Panc1 (cell line): ENCODE measurements around the gene SLC7A11. TPM values are rescaled to one million over a fixed set of nuclear protein-coding genes. Genes with fewer than 3 reads are reported as not detected.

ENCODE experiments used
- ATAC-seq: fragments of 200-7000 bp; cut with Tn5 transposase; 2 replicates; pipeline ENCODE4 v1.9.1; 2020; ENCODE audit warnings: mild to moderate bottlenecking, moderate library complexity
- BruUV-seq: library from RNA; stranded (reverse); fragments of 400-500 nt; replicated peaks from 2 replicates; lab custom pipeline; 2021; lab: Mats Ljungman, UMichigan
- CTCF ChIA-PET: fragments of 300-600 bp; sonication (Branson Sonifier 250); formaldehyde crosslinking; loops from one replicate; lab custom pipeline; 2022; ENCODE audit warnings: antibody characterized with exemption; lab: Charles Lee
- POLR2A ChIA-PET: fragments of 300-600 bp; sonication (Branson Sonifier 250); formaldehyde crosslinking; loops from one replicate; lab custom pipeline; 2022; ENCODE audit warnings: antibody characterized with exemption; lab: Charles Lee
- DNase-seq: peaks from one replicate; pipeline ENCODE4 v3.0.0-alpha.2; 2010; ENCODE audit warnings: low read depth, low spot score
- H3K27ac ChIP-seq: 2 replicates; pipeline ENCODE4 v1.5.1; 2011; ENCODE audit warnings: mild to moderate bottlenecking, low read length, inconsistent platforms
- H3K27me3 ChIP-seq: fragments of 200-500 bp; sonication (Bioruptor generic); 2 replicates; pipeline ENCODE4 v1.6.0; 2014; ENCODE audit warnings: low read length, inconsistent platforms; ENCODE audit not compliant: control insufficient read depth, insufficient read depth
- H3K36me3 ChIP-seq: fragments of 200-500 bp; sonication (Bioruptor generic); 2 replicates; pipeline ENCODE4 v1.5.1; 2014; ENCODE audit warnings: inconsistent platforms, mild to moderate bottlenecking, low read length, moderate library complexity; ENCODE audit not compliant: control insufficient read depth, insufficient read depth
- H3K4me1 ChIP-seq: 2 replicates; pipeline ENCODE4 v1.5.1; 2011; ENCODE audit warnings: inconsistent platforms, mild to moderate bottlenecking, low read length, moderate library complexity; ENCODE audit not compliant: control insufficient read depth, insufficient read depth
- H3K4me3 ChIP-seq, 2 experiments: 2 replicates each; pipeline ENCODE4 v1.5.1; 2011 to 2012; ENCODE audit warnings: low read depth in 2 of 2, low read length in 2 of 2, mild to moderate bottlenecking in 2 of 2, inconsistent platforms in 1 of 2, moderate library complexity in 1 of 2
- H3K9me3 ChIP-seq: fragments of 200-500 bp; sonication (Bioruptor generic); 2 replicates; pipeline ENCODE4 v1.5.1; 2014; ENCODE audit warnings: low read depth, mild to moderate bottlenecking, inconsistent platforms, low read length, moderate library complexity; ENCODE audit not compliant: control insufficient read depth, insufficient read depth
- POLR2AphosphoS5 ChIP-seq: IDR thresholded peaks from 2 replicates; pipeline ENCODE4 v1.6.1; 2012; ENCODE audit warnings: mild to moderate bottlenecking, low read depth, low read length, moderate library complexity
- SIN3A ChIP-seq: IDR thresholded peaks from 2 replicates; pipeline ENCODE4 v1.6.1; 2012; ENCODE audit warnings: low read depth, mild to moderate bottlenecking, low read length, moderate library complexity, borderline replicate concordance; ENCODE audit not compliant: insufficient read depth
- TCF7L2 ChIP-seq: IDR thresholded peaks from 2 replicates; pipeline ENCODE4 v1.6.1; 2011; ENCODE audit warnings: mild to moderate bottlenecking, low read depth, low read length, inconsistent platforms
- in situ Hi-C: cut with HindIII; loops from 2 replicates; pipeline ENCODE4 v1.10.0; 2016; ENCODE audit warnings: low sequenced_read_pairs, low pct_unique_long_range_greater_than_20kb
- intact Hi-C: fragments of 100-400 bp; cut with micrococcal nuclease; formaldehyde crosslinking; loops from one replicate; pipeline ENCODE4 v1.10.0; 2022; ENCODE audit not compliant: unreplicated experiment
- total RNA-seq: library from RNA; stranded (reverse); gene quantifications from one replicate; pipeline ENCODE4 v1.2.1, GENCODE V29; 2021; ENCODE audit not compliant: unreplicated experiment
- TF ChIP-seq, protein P1 (sequence below), 2 experiments: IDR thresholded peaks; 2 replicates each; pipeline ENCODE4 v1.6.1; 2011 to 2012; ENCODE audit warnings: low read depth in 2 of 2, control low read depth in 1 of 2, low read length in 1 of 2, mild to moderate bottlenecking in 1 of 2, moderate library complexity in 1 of 2; ENCODE audit not compliant: insufficient read depth in 1 of 2
- TF ChIP-seq, protein P2 (sequence below): fragments of 450-650 bp; IDR thresholded peaks from 2 replicates; pipeline ENCODE4 v1.5.1; 2017; ENCODE audit warnings: mild to moderate bottlenecking

Gene SLC7A11
- total RNA-seq, 1 experiment from 2014 or later, result 6.4 TPM

DNA sequence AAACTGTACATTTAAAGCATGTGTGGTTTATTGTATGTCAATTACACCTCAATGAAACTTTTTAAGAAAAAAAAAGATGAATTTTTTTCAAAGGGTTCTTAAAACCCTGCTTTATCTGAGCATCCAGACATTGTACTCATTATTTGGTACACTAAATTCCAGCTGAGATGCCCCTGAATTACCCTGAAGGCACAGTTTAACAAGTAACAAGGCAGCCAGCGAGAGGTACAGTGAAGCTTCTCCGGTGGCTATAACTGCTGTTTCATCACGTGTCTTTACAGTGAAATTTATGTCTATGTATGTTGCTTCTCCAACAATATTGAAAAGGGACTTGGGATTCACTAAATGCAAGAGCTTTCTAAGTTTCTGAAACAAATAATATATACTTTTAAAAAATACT, 15.8 kb downstream of the SLC7A11 start:
- DNase-seq (no peak), ATAC-seq (no peak)
- no peak overlapping the region for H3K4me3 ChIP-seq
- in situ Hi-C loops, result no loop called here
- BruUV-seq, result no TSS peak
- no peaks in the 10 kb centered on the region for H3K27me3 ChIP-seq
- no peaks in the 10 kb centered on the region for H3K4me1 ChIP-seq
- intact Hi-C loops, result no loop called here
- H3K27ac ChIP-seq, result no peak overlapping the region
- no peaks in the 10 kb centered on the region; the same call in 1 of the 2 replicates for H3K36me3 ChIP-seq
- TF ChIP-seq, protein P1, sequence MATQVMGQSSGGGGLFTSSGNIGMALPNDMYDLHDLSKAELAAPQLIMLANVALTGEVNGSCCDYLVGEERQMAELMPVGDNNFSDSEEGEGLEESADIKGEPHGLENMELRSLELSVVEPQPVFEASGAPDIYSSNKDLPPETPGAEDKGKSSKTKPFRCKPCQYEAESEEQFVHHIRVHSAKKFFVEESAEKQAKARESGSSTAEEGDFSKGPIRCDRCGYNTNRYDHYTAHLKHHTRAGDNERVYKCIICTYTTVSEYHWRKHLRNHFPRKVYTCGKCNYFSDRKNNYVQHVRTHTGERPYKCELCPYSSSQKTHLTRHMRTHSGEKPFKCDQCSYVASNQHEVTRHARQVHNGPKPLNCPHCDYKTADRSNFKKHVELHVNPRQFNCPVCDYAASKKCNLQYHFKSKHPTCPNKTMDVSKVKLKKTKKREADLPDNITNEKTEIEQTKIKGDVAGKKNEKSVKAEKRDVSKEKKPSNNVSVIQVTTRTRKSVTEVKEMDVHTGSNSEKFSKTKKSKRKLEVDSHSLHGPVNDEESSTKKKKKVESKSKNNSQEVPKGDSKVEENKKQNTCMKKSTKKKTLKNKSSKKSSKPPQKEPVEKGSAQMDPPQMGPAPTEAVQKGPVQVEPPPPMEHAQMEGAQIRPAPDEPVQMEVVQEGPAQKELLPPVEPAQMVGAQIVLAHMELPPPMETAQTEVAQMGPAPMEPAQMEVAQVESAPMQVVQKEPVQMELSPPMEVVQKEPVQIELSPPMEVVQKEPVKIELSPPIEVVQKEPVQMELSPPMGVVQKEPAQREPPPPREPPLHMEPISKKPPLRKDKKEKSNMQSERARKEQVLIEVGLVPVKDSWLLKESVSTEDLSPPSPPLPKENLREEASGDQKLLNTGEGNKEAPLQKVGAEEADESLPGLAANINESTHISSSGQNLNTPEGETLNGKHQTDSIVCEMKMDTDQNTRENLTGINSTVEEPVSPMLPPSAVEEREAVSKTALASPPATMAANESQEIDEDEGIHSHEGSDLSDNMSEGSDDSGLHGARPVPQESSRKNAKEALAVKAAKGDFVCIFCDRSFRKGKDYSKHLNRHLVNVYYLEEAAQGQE (IDR thresholded peaks at IDR 0.05; ENCODE audit: insufficient read depth in 1 of 2, low read depth in 2 of 2, low read length in 1 of 2), result no peak
- no peak for TF ChIP-seq SIN3A
- no peak for TF ChIP-seq TCF7L2
- no peak for TF ChIP-seq POLR2AphosphoS5
- POLR2A ChIA-PET, result interaction anchor here (0.6 kb wide), 1 partner anchor 8 kb away, joined by 7 read pairs; no protein-coding TSS in a partner anchor
- H3K9me3 ChIP-seq, result no peaks in the 10 kb centered on the region
- CTCF ChIA-PET, result no interaction called here

DNA sequence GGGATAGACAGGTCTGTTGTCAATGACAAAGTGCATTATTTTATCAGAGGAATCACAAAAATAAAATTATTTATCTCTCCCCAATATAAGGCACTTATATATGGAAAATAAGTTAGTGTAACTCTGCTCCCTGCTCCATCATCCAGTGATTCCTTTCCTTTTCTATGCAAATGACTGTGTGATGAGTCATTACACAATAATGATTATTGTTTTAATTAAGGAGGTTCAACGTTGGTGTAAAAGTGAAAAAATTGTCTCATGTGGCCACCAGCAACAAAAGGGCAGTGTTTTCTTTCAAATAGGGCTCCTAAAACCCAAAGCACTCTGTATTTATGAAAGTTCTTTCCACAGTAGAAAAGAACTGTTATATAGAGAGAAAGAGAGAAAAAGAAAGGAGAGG, 16.7 kb downstream of the SLC7A11 start:
- Histone ChIP-seq H3K9me3 (no peaks in the 10 kb centered on the region), H3K36me3 (no peaks in the 10 kb centered on the region; the same call in 1 of the 2 replicates), H3K27me3 (no peaks in the 10 kb centered on the region), H3K27ac (no peak overlapping the region), H3K4me1 (no peaks in the 10 kb centered on the region), H3K4me3 (no peak overlapping the region)
- TF ChIP-seq, protein P1 (IDR thresholded peaks at IDR 0.05; ENCODE audit: insufficient read depth in 1 of 2, low read depth in 2 of 2, low read length in 1 of 2), result no peak
- no peak for TF ChIP-seq SIN3A
- POLR2A ChIA-PET, result no interaction called here
- ATAC-seq, result no peak
- in situ Hi-C loops, result no loop called here
- CTCF ChIA-PET, result no interaction called here
- intact Hi-C loops, result no loop called here
- BruUV-seq, result no TSS peak
- DNase-seq, result no peak

DNA sequence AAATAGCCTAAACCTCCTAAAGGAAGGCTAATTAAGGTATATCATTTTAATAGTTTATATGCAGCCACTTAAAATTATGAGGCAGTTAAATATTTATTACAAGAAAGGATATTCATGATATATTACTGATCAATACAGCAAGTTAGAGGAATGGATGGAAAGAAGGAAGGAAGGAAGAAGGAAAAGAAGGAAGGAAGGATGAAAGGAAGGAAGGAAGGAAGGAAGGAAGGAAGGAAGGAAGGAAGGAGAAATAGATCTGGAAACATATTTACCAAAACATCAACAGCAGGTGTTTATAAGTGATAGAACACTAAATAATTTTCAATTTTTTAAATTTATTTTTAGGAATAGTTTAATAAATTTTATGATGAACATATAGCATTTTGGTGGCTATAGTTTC, 17.5 kb downstream of the SLC7A11 start:
- intact Hi-C loops, result no loop called here
- BruUV-seq, result no TSS peak
- in situ Hi-C loops, result no loop called here

More for the DNA sequence above, 17.5 kb downstream of the SLC7A11 start:
- H3K4me3 ChIP-seq, result no peak overlapping the region
- CTCF ChIA-PET, result no interaction called here
- no peaks in the 10 kb centered on the region for H3K4me1 ChIP-seq
- H3K27me3 ChIP-seq, result no peaks in the 10 kb centered on the region
- H3K36me3 ChIP-seq, result no peaks in the 10 kb centered on the region; the same call in 1 of the 2 replicates
- H3K9me3 ChIP-seq, result no peaks in the 10 kb centered on the region
- ATAC-seq (no peak), DNase-seq (no peak)
- no peak overlapping the region for H3K27ac ChIP-seq
- TF ChIP-seq SIN3A, result no peak
- no peak for TF ChIP-seq TCF7L2
- TF ChIP-seq, protein P2, sequence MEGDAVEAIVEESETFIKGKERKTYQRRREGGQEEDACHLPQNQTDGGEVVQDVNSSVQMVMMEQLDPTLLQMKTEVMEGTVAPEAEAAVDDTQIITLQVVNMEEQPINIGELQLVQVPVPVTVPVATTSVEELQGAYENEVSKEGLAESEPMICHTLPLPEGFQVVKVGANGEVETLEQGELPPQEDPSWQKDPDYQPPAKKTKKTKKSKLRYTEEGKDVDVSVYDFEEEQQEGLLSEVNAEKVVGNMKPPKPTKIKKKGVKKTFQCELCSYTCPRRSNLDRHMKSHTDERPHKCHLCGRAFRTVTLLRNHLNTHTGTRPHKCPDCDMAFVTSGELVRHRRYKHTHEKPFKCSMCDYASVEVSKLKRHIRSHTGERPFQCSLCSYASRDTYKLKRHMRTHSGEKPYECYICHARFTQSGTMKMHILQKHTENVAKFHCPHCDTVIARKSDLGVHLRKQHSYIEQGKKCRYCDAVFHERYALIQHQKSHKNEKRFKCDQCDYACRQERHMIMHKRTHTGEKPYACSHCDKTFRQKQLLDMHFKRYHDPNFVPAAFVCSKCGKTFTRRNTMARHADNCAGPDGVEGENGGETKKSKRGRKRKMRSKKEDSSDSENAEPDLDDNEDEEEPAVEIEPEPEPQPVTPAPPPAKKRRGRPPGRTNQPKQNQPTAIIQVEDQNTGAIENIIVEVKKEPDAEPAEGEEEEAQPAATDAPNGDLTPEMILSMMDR, result no peak
- TF ChIP-seq POLR2AphosphoS5, result no peak
- TF ChIP-seq, protein P1 (IDR thresholded peaks at IDR 0.05; ENCODE audit: insufficient read depth in 1 of 2, low read depth in 2 of 2, low read length in 1 of 2), result no peak
- POLR2A ChIA-PET, result no interaction called here
